HG03066 (cell line): ENCODE results near the gene RGS6.

ENCODE experiments used
- ATAC-seq: cut with Tn5 transposase; IDR thresholded peaks from one replicate; pipeline ENCODE4 v1.9.1; 2021; ENCODE audit warnings: low read depth; ENCODE audit not compliant: unreplicated experiment

The RGS6 gene

GRCh38 chr14:72377016-72377415, 444.8 kb downstream of the RGS6 start:
- no peak for ATAC-seq

DNA sequence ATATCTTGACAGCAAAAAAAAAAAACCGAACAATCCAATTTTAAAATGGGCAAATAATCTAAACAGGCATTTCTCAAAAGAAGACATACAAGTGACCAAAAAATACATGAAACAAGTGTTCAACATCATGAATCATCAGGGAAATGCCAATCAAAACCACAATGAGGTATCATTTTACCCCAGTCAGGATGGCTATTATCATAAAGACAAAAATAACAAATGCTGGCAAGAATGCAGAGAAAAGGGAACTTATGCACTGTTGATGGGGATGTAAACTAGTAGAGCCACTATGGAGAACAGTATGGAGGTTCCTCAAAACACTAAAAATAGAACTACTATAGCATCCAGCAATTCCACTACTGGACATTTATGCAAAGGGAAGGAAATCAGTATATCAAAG, 448.2 kb downstream of the RGS6 start:
- ATAC-seq: no peak

DNA sequence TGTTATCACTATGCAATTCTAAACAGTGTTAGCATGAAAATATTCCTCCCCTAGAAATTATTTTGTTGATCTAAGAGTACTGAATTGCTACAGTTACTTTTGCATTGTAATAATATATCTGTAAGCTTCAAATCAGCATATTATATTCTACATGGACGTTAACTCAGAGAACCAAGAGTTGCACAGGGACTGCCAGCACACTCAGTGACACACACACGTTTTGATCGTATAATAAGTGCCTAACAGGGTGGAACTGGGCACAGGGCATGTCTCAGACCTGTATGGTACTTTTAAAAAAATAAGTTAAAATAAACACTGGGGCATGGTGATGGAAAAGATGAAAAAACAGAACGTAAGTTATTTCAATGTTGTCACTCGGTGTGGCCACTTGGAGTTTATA, 451.6 kb downstream of the RGS6 start:
- ATAC-seq: no peak

GRCh38 chr14:72387726-72388125, 455.5 kb downstream of the RGS6 start:
- ATAC-seq: no peak

DNA sequence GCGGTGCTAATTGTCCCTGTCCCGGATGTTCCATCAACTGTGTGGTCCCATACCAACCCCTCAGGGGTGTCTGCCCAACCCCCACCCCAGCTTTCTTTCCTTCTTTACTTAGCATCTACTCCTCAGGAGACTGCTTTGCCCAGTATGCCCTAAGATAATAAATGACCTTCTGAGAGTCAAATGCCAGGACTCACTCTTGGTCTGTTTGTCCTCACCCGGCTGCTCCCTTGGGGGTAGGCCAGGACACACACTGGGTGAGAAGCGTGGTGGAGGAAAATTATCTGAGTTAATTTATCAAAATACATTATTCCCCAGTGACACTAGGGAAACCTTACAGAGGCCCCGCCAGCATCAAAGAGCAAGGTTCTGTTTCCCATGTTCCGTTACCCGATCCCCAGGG, 457.0 kb downstream of the RGS6 start:
- no peak for ATAC-seq

GRCh38 chr14:72401101-72401625, 468.9 kb downstream of the RGS6 start:
- no peak for ATAC-seq

- no peak for ATAC-seq
These were observed 469.6 kb downstream of the RGS6 start for GRCh38 chr14:72401632-72402376.

- ATAC-seq: no peak
These were observed 470.1 kb downstream of the RGS6 start for GRCh38 chr14:72402377-72402772.

DNA sequence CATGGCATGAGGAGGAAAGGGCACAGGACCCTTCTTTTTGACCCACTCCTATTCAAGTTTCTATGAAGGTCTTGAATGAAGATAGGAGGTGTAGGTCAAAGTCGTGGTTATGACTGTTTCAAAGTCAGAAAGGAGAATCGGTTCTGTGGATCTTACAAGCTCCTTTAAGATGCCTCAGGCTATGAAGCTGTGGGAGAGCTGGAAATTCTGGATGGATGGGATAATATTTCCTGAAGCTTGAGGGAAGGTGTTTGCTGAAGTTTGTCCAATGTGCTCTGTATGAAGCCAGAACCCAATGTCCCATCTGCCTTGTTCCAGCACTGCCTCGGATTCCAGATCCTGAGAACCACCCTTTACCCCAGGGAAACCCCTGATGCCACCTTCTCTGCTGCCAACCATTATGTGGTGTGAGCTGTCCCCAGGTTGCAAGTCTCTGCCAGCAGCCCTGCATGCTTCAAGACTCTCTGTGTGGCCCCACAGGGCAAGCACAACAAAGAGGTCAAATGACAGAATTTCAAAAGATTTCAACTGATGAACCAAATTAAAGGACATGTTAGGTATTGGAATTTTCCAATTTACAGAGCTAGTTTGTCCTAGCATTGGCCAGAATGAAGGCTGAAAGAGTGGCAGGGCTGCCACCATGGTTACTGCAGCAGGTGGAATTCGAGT, 472.0 kb downstream of the RGS6 start:
- no peak for ATAC-seq

GRCh38 chr14:72404998-72405397, 472.8 kb downstream of the RGS6 start:
- ATAC-seq: no peak

DNA sequence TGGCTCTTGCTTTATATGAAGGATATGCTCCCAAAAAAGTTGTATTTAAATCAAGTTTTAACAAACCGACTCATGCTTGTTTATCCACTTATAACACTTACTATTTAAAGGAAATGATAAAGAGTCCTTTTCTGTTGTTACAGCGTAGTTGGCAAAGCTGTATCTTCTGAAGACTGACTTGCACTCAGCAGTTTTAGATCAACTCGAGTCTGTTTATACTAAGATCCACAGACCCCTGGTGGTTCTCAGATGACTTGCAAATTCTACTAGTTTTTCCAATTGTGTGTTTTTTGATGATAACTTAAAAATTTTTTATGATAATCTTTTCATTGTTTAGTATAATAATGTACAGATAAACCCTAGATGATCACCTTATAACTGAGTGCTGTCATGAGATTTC, 475.8 kb downstream of the RGS6 start:
- no peak for ATAC-seq

DNA sequence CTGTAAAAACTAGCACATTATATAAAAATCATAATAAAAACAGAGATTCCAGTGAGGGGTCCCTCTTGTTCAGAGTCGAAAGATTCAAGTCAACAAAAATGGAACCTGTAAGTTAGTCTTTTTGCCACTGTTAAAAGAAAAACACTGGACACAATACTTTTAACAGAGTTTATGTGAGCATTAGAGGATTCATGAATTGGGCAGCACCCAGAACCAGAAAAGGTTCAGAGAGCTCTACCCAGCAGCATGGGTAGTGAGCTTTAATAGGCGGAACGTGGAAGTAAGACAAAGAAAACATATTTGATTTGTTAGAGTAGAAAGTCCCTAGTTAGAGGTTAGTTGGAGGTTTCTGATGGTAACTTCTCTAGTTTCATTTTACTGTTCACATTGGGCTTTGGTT, 476.8 kb downstream of the RGS6 start:
- no peak for ATAC-seq

DNA sequence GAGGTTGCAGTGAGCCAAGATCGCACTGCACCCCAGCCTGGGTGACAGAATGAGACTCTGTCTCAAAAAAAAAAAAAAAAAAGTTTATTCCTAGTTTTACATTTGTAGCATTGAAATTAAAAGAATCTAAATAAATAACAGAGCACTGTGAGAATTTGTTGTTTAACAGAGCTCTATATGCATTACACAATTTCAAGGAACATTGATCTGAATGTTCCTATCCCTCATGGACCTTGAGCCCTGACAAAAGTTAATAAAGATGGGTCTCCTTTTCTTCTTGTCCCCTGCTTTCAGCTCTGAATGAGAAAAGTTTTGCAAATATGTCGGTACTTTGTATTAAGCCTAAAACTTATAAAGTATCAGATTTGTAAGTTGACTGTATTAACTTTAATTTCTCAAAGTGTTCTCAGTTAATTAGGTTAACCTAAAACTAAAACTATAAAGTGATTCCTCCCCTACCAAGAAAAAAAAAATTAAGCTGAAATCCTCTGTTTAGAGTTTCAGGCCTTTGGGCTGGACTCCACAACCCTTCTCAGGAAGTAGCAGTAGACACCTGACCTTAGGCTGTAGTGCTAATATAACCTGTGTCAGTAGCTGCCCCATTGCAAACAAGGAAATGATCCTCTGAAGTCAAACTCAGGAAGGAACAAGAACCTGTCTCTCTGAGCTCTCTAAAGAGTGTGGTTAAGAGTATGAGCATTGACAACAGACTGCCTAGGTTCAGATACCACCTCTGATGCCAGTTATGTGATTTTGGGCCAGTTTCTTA, 484.0 kb downstream of the RGS6 start:
- no peak for ATAC-seq

DNA sequence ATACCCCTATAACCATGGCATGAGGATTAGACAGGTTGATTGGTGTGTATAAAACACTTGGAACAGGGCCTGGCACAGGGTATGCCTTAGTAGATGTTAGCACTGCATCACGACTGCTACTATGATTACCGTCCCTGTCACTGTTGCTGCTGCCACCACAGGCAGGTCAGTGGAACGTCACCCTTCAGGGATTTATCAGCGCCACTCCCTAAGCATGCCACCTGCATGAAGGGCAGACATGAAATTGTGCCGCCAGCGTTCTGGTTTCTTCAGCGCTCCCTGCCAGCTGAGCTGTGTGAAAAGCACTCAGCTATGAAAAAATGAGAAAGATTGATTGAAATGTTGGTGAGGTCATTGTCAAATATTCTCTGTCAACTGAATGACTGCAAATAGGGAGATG, 484.7 kb downstream of the RGS6 start:
- no peak for ATAC-seq

- no peak for ATAC-seq
These were observed 486.6 kb downstream of the RGS6 start for GRCh38 chr14:72418806-72419205.

DNA sequence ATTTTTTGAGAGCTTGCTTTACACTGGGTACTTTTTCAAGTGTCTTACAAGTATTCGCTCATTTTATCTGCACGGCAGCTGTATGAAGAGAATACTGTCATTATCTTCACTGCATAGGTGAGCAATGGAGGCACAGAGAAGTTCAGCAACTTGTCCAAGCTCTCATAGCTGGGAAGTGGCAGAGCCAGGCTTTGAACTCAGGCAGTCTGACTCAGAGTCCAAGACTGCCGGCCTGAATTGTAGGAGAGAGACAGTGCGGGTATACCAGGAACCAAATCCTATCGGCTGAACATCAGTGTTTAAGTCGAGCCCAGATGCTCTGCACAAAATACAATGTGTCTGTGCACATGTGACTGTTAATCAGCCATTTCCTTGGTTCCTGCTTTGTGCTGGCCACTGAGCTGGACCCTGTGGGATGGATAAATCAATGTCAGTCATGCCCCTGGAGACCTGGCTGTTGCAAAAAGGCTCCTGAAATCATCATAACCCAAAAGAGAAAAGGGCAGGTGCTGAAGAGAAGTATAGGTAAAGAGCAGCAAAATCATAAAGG, 487.1 kb downstream of the RGS6 start:
- no peak for ATAC-seq

- no peak for ATAC-seq
These were observed 488.7 kb downstream of the RGS6 start for GRCh38 chr14:72420749-72421474.

DNA sequence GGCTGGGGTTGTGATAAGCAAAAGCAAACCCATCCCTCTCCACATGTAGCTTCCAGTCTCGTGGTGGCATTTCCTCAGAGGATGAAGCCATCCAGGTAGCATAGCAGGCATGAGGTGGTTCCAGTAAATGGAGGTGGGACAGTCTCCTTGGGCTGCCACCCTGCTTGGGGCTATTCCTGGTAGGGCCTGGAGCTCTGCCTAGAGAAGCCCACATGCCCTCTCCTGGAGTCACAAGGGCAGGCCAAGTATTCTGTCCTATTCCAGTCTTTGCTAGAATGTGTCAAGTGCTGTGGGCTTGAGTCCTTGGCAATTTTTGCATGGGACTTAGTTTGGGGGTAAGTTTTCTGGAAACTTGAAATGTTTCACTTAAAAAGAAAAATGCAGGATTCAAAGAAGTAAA, 491.7 kb downstream of the RGS6 start:
- no peak for ATAC-seq

GRCh38 chr14:72430457-72430856, 498.2 kb downstream of the RGS6 start:
- no peak for ATAC-seq

DNA sequence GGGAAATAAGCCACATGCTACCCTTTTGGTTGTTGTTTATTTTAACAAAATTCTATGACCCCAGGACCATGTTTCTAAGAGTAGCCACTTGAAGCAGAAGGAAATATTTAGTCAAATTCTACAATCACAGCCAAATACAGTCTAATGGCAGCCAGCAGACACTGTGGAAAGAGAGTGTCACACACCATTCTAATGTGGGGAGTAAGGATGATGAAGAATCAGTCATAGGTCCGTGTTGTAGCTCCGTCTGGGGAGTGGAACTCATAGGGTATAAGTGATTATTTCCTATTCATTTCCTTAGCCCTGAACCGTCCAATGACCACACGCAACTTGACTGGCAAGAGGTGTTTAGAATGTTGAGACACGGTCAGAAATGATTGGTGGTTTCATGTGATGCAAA, 500.5 kb downstream of the RGS6 start:
- no peak for ATAC-seq
